Adrenal gland (tissue), 5 donors: Measurements from ENCODE around the gene APBB2.

Experiments used
- CTCF ChIP-seq, 6 experiments: fragments of 450-650 bp in 4 of 6; fragments of 200-600 bp in 2 of 6; sonication (generic) in 1 of 6; IDR thresholded peaks; 1 replicate in 5 of 6; 2 replicates in 1 of 6; pipeline versions ENCODE4 v1.5.1 to v1.8.0; 2016 to 2021; ENCODE audit warnings: antibody characterized with exemption in 6 of 6, mild to moderate bottlenecking in 2 of 6, moderate library complexity in 1 of 6
- POLR2A ChIP-seq, 2 donors: fragments of 450-650 bp; IDR thresholded peaks; one replicate each; pipeline ENCODE4 v1.6.1; 2017; ENCODE audit warnings: antibody characterized with exemption in 2 of 2, mild to moderate bottlenecking in 2 of 2, moderate library complexity in 1 of 2
- donor health status: DM: no; HTN: no; CAD: no.

GRCh38 chr4:41074215-41074614, 140.1 kb downstream of the APBB2 start:
- no peak for TF ChIP-seq CTCF (IDR thresholded peaks at IDR 0.05)
- no peak for TF ChIP-seq POLR2A (IDR thresholded peaks at IDR 0.05)
